Activated T-cell treated with anti-CD3 and anti-CD28 coated beads, Interleukin-2, amount 50 U/mL, for 4 hours (primary cell): Measurements from ENCODE around the gene NKX6-1. TPM values are rescaled to one million over a fixed set of nuclear protein-coding genes. Genes with fewer than 3 reads are reported as not detected.

ENCODE experiments used
- ATAC-seq, 2 donors: fragments of 200-7000 bp; cut with Tn5 transposase; one replicate each; pipeline ENCODE4 v1.10.0; 2021
- DNase-seq: peaks from one replicate; pipeline ENCODE4 v3.0.0-alpha.2; 2020
- H3K27me3 Mint-ChIP-seq: one replicate; pipeline ENCODE4 v1.8.0; 2021; ENCODE audit warnings: low read depth, mixed read lengths
- H3K36me3 Mint-ChIP-seq: one replicate; pipeline ENCODE4 v1.8.0; 2022; ENCODE audit warnings: mixed read lengths; ENCODE audit not compliant: insufficient read depth
- H3K4me1 Mint-ChIP-seq: one replicate; pipeline ENCODE4 v1.8.0; 2021; ENCODE audit warnings: low read depth, mixed read lengths
- H3K4me3 Mint-ChIP-seq: one replicate; pipeline ENCODE4 v1.8.0; 2021; ENCODE audit warnings: mild to moderate bottlenecking, moderate library complexity, mixed read lengths
- H3K9me3 Mint-ChIP-seq: one replicate; pipeline ENCODE4 v1.8.0; 2021; ENCODE audit warnings: mixed read lengths
- total RNA-seq, 3 donors: library from RNA; stranded (reverse); gene quantifications; one replicate each; pipeline ENCODE4 v1.2.1, GENCODE V29; 2021

Gene NKX6-1
- total RNA-seq, 3 donors from 2014 or later: not detected

DNA sequence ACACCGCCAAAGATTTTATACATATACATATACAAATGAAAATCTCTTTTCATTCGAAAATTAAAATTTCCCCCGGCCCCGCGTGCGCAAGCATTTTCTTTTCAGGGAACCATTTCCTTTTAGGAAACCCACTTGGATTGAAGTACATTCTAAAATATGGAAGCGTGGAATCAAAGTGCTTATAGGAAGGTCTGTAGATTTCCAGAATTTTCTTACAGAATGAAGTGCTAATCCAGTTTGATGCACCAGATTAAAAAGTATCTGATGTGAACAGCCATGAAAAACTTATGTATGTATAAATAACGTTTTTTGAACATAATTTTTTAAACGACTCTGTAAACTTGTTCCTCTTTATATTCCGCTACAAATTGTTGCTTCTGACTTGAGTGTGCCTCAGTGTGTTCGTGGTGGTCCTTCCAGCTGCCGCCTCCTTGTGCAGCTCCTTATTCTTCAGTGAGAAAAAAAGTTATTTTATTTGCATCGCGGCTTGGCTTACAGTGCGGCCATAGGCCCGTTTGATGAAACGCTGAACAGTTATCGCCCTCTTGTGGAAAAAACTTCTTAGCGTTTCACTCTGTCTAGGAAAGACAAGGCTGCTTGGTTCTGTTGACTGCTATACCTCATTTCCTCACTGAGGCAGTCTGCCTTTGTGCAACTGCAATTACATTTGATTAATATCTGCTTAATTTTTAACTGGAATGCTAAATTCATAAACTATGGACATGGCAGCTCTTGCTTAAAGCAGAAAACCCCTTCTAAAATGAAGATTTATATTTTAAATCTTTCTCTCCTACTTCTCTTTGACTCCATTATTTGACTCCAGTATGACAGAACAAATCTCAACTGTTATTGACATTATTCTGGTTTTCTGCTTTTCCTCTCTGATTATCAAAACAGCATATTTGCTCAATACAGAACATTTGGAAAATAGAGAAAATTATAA lies 4.7 kb upstream of the NKX6-1 start:
- Mint-ChIP-seq H3K36me3 (no peaks in the 10 kb centered on the region), H3K9me3 (peaks cover 3% of the 10 kb centered on the region), H3K27me3 (peaks cover 80% of the 10 kb centered on the region), H3K4me3 (no peak overlapping the region), H3K4me1 (peaks cover 9% of the 10 kb centered on the region)
- DNase-seq: no peak
- peak; percentile 56 to 63 for ATAC-seq

- DNase-seq (no peak), ATAC-seq (no peak)
- Mint-ChIP-seq H3K4me3 (no peak overlapping the region), H3K4me1 (peaks cover 14% of the 10 kb centered on the region), H3K36me3 (no peaks in the 10 kb centered on the region), H3K27me3 (peaks cover 78% of the 10 kb centered on the region), H3K9me3 (peaks cover 3% of the 10 kb centered on the region)
These were observed 3.9 kb upstream of the NKX6-1 start for GRCh38 chr4:84502955-84503373.

GRCh38 chr4:84502333-84502954 lies 3.4 kb upstream of the NKX6-1 start:
- H3K4me3 Mint-ChIP-seq: no peak overlapping the region
- peaks cover 73% of the 10 kb centered on the region for H3K27me3 Mint-ChIP-seq
- DNase-seq (no peak), ATAC-seq (no peak)
- H3K9me3 Mint-ChIP-seq: peaks cover 3% of the 10 kb centered on the region
- peaks cover 14% of the 10 kb centered on the region for H3K4me1 Mint-ChIP-seq
- no peaks in the 10 kb centered on the region for H3K36me3 Mint-ChIP-seq

DNA sequence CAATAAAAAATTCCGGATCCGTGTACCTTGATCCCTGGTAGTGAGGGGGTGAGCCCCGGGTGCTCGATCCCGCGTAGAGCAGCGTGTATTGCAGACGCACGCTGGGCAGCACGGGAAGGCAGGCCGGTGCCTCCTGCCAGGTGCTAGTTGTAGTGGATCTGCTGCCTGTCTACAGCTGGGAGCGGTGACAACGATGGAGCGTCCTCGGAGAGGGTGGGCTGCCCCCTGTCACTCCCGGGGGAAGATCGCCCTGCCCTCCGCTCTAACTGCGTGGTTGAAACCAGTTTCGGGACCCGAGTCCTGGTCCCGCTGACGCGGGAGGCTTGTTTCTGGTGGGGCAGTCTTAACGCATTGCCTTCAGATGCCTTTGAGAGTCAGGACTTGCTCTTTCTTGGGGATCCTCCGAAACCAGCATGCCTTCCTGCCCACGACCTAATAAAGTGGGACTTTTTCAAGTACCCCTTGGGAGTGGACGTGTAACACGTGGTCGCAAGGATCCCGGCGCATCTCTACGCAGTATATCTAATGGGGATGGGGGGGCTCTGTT lies 2.7 kb upstream of the NKX6-1 start:
- H3K9me3 Mint-ChIP-seq: peaks cover 3% of the 10 kb centered on the region
- H3K36me3 Mint-ChIP-seq: no peaks in the 10 kb centered on the region
- H3K4me3 Mint-ChIP-seq: no peak overlapping the region
- ATAC-seq (no peak), DNase-seq (no peak)
- peaks cover 79% of the 10 kb centered on the region for H3K27me3 Mint-ChIP-seq
- H3K4me1 Mint-ChIP-seq: peaks cover 14% of the 10 kb centered on the region

DNA sequence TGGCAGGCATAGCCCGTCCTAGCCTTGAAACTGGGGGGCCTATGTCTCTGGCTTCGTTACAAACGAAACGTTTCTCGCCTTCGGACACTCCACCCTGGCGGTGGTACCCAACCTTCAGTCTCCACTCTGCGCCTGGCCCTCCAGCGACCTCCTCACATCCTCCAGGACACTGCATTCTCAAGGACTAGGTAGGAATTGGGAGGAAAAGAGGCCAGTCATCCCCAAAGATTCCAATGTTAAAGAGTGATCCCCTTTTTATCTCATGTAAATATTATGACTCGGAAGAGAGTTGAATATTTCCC lies 2.1 kb upstream of the NKX6-1 start:
- H3K9me3 Mint-ChIP-seq: peaks cover 3% of the 10 kb centered on the region
- H3K27me3 Mint-ChIP-seq: peaks cover 83% of the 10 kb centered on the region
- no peak overlapping the region for H3K4me3 Mint-ChIP-seq
- ATAC-seq (no peak), DNase-seq (no peak)
- peaks cover 14% of the 10 kb centered on the region for H3K4me1 Mint-ChIP-seq
- H3K36me3 Mint-ChIP-seq: no peaks in the 10 kb centered on the region

DNA sequence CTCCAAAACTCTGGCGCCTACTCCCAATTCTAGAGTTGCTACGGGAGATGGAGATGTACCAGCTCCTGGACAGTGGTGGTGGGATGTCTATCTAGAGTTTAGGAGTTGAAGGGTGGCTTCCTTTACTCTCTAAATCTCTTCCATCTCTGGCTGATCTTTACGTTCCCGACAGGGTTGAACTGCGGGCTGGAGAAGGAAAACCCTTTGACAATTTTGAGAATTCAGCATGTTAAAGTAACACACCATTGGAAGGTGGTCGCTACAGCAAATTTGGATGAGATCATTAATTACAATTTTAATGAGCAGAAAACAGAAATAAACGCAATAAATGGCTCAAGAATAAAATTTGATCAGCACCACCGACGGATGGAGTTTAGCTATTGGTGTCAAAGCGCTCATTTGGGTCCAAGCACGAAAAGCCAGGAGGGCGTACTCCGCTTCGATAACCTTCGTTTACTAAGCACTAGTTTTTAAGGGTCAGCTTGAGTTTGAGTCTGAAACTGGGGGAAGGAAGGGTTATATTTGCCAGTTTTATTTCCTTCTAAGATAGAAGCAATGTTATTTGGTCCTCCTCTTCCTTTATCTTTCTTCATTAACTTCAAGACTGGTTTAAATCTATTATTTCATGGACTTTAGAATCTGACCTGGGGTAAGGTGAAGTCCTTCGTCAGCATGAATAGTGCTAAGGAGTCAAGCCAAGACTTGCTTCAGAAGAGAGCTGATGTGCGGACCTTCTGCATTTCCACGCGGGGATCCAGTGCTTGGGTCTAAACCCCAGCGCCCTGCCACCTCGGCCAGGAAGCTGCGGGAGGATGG lies 1.5 kb upstream of the NKX6-1 start:
- no peak for DNase-seq
- H3K4me3 Mint-ChIP-seq: no peak overlapping the region
- ATAC-seq: no peak
- peaks cover 14% of the 10 kb centered on the region for H3K4me1 Mint-ChIP-seq
- H3K27me3 Mint-ChIP-seq: peaks cover 84% of the 10 kb centered on the region
- H3K9me3 Mint-ChIP-seq: peaks cover 5% of the 10 kb centered on the region
- H3K36me3 Mint-ChIP-seq: no peaks in the 10 kb centered on the region

- Mint-ChIP-seq H3K27me3 (peaks cover 87% of the 10 kb centered on the region), H3K4me3 (no peak overlapping the region), H3K9me3 (peaks cover 11% of the 10 kb centered on the region), H3K4me1 (peaks cover 14% of the 10 kb centered on the region), H3K36me3 (no peaks in the 10 kb centered on the region)
- DNase-seq: no peak
- ATAC-seq: no peak
These were observed 511 bp upstream of the NKX6-1 start for GRCh38 chr4:84499624-84499982.

GRCh38 chr4:84498203-84498934 lies 723 bp downstream of the NKX6-1 start:
- Mint-ChIP-seq H3K4me1 (peaks cover 17% of the 10 kb centered on the region), H3K4me3 (peak overlapping the region; percentile 72), H3K27me3 (peaks cover 88% of the 10 kb centered on the region), H3K9me3 (peaks cover 11% of the 10 kb centered on the region), H3K36me3 (no peaks in the 10 kb centered on the region)
- ATAC-seq (peak; percentile 46 to 49), DNase-seq (no peak)

- peaks cover 19% of the 10 kb centered on the region for H3K4me1 Mint-ChIP-seq
- peaks cover 11% of the 10 kb centered on the region for H3K9me3 Mint-ChIP-seq
- H3K4me3 Mint-ChIP-seq: no peak overlapping the region
- H3K36me3 Mint-ChIP-seq: no peaks in the 10 kb centered on the region
- DNase-seq (no peak), ATAC-seq (peak in 1 of 2 donors; percentile 11)
- peaks cover 83% of the 10 kb centered on the region for H3K27me3 Mint-ChIP-seq
These were observed 1.4 kb downstream of the NKX6-1 start for GRCh38 chr4:84497504-84498202.

GRCh38 chr4:84496706-84497503 lies 2.2 kb downstream of the NKX6-1 start:
- ATAC-seq (no peak), DNase-seq (no peak)
- Mint-ChIP-seq H3K9me3 (peaks cover 11% of the 10 kb centered on the region), H3K4me1 (peaks cover 19% of the 10 kb centered on the region), H3K4me3 (no peak overlapping the region), H3K36me3 (no peaks in the 10 kb centered on the region), H3K27me3 (peaks cover 82% of the 10 kb centered on the region)

DNA sequence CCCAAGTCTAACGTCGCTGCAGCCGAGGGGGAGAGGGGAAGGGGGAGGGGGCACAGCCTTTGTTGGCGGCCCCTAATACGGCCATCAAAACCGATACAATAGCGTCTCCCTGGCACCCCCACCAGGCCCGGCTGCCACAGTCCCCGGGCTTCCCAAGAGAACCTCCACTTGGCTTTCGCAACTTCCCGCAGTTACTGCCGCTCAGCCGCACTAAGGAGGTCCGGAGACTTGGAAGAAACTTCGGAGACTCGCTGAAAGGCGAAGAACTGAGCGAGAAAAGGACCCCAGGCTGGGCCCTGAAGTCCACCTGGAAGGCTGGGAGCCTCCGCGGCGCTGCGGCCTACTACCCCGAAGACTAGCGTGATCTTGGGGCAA lies 2.8 kb downstream of the NKX6-1 start:
- H3K27me3 Mint-ChIP-seq: peaks cover 82% of the 10 kb centered on the region
- peaks cover 11% of the 10 kb centered on the region for H3K9me3 Mint-ChIP-seq
- no peak for ATAC-seq
- H3K36me3 Mint-ChIP-seq: no peaks in the 10 kb centered on the region
- H3K4me1 Mint-ChIP-seq: peaks cover 19% of the 10 kb centered on the region
- H3K4me3 Mint-ChIP-seq: no peak overlapping the region
- DNase-seq: no peak

DNA sequence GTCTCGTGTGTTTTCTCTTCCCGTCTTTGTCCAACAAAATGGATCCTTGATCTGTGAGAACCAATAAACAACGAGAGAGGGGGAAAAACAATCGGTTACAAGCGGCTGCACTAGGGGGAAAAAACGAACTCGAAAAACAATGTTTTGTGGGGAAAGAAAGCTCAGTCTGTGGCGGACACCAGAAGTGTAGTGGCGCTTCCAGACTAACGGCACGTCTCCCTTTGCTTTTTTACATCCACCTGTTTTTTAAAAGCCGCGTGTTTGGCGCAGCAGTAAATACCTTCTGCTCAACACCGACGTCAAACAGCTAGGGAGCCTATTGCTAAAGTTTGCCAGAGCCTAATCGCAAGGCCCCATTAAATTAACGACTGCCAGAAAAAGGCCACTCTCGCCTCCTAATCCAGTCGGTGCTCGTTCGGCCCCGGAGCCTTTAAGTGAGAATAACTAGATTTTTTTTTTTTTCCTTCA lies 3.3 kb downstream of the NKX6-1 start:
- Mint-ChIP-seq H3K27me3 (peaks cover 82% of the 10 kb centered on the region), H3K9me3 (peaks cover 11% of the 10 kb centered on the region), H3K4me1 (peaks cover 19% of the 10 kb centered on the region), H3K36me3 (no peaks in the 10 kb centered on the region), H3K4me3 (no peak overlapping the region)
- ATAC-seq (no peak), DNase-seq (no peak)
